ENCODE results near the gene GMPPA.

The GMPPA gene

DNA sequence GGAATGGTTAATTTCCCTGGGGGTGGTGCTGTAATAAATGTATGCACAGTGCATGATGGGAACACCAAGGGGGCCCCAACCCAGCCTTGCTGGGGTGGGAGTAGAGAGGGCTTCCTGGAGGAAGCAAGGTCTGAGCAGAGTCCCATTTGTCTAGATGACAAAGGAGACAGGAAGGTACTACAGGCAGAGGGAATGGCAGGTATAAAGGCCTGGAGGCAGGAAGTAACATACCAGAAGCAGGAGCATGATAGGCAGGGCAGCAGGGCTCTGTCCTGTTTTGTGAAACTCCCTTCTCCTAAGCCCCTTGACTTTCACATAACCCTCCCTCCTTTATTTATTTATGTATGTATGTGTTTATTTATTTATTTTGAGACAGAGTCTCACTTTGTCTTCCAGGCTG is 3.9 kb downstream of the GMPPA start:
- TF ChIP-seq, protein P1, sequence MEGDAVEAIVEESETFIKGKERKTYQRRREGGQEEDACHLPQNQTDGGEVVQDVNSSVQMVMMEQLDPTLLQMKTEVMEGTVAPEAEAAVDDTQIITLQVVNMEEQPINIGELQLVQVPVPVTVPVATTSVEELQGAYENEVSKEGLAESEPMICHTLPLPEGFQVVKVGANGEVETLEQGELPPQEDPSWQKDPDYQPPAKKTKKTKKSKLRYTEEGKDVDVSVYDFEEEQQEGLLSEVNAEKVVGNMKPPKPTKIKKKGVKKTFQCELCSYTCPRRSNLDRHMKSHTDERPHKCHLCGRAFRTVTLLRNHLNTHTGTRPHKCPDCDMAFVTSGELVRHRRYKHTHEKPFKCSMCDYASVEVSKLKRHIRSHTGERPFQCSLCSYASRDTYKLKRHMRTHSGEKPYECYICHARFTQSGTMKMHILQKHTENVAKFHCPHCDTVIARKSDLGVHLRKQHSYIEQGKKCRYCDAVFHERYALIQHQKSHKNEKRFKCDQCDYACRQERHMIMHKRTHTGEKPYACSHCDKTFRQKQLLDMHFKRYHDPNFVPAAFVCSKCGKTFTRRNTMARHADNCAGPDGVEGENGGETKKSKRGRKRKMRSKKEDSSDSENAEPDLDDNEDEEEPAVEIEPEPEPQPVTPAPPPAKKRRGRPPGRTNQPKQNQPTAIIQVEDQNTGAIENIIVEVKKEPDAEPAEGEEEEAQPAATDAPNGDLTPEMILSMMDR (IDR thresholded peaks at IDR 0.05): no peak

DNA sequence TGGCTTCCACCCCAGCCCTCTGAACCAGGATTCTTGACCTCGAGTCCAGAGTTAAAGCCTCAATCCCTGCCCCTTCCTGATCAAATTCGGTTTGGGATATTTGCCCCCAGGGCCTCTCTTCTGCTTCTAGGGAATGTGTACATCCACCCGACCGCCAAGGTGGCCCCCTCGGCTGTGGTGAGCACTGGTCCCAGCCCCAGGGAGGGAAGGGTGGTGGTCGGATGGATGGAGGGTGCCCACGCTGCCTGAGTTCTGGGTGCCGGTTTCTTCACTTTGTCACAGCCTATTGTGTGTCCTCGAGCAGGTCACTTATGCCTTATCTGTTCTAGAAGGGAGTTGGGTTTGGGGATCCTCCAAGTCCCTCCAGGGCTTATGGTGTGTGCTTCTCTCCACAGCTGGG is 6.9 kb downstream of the GMPPA start:
- TF ChIP-seq, protein P1 (IDR thresholded peaks at IDR 0.05): no peak

DNA sequence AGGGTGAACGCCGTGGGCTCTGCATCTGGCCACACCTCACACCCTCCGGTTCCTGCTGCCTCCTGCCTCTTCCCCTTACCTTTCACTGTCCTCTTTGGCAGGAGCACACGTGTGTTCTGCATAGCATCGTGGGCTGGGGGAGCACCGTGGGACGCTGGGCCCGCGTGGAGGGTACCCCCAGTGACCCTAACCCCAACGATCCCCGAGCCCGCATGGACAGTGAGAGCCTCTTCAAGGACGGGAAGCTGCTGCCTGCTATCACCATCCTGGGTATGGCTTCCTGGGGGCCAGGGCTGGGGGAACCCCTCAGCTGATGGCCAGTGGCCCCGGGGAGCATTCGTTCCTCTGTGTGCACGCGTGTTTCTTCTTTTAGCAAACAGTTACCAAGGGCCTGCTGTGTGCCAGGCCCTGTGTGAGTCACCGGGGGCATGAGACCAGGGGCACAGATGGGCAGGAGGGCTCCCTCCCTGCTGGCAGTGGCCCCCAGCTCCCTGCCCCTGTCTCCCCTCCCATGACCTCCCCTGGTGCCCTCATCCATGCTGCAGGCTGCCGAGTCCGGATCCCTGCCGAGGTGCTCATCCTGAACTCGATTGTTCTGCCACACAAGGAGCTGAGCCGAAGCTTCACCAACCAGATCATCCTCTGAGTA is 7.6 kb downstream of the GMPPA start:
- TF ChIP-seq, protein P1 (IDR thresholded peaks at IDR 0.05): no peak

DNA sequence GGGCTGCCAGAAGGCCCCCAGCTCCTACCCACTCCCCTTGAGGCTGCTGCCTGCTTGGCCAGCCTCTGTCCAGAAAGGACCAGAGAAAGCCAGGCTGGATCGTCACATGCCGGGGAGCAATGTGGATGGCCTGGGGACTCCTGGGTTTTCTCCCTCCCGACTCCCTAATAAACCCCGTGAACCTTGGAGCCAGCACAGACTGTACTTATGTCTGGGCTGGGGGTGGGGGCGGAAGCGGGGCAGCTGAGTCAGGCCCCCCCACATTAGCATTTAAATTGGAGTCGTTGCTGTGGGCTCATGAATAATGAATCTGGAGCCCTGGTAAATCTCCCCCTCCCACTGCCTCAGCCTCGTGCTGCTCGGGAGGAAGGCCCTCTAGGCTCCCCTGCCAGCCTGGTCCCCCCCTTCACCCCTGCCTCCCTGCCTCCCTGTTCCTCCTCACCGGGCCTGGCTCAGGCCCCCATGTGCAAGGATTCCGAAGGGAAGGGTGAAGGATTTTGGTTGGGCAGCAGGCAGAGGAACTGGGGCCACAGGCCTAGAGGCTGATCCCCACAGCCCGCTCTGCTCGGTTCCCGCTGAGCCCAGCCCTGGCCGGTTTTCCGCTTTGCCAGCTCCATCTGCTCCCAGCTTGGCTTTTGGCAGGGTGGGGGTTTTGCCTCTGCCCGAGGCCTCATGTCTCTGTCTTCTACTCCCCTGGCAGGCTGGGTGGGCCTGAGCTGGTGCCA is 8.3 kb downstream of the GMPPA start:
- TF ChIP-seq, protein P1 (IDR thresholded peaks at IDR 0.05): no peak

DNA sequence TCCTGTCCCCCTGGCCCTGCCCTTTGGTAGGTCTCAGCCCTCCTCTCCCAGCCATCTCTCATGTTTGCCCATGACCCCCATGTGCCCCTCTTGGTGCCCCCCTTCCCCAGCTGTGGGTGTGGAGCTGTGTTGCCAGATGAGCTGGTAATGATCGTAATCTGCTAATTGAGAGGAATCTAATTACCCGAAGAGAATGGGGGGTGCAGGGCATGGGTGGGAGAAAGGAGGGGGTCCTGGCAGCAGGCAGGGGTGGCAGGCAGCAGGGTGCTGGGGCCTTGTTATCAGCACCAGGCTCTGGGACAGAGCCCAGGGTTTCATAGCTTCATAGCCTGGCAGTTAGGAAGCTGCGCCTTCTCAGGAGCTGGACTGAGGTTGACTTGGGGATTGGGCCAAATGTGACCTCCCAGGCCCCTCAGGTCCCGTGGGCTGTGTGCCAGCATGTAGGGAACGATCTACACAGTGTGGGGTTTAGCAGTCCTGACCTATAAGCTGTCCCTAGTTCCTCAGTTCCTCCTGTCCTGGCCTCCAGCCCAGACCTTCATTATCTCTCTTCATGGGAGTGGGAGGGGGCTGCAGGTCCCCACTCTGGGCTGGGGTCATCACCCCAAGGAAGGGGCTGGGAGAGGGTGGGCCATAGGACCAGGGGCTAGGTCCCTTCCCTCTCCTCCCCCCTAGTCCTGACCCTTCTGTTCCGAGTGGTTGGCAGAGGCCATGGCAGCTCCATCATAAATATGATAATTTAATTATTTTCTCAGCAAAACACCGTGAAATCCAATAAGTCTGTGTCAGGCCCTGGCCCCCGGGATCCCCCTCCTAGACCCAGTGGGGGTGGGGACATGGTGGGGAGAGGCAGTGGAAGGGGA is 9.1 kb downstream of the GMPPA start:
- TF ChIP-seq, protein P1 (IDR thresholded peaks at IDR 0.05): no peak

DNA sequence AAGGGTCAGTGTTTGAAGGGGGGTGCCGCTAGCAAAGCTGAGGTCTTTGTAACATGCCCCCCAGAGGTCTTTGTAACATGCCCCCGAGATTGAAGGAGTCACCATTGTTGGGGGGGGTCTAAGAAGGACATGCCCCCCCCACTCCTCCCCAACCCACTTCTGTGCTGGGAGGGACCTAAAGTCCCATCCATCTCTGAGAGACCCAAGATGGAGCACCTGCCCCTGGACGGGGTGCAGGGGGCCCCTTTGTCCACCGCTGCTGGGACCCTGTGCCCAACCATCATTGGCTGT is 9.7 kb downstream of the GMPPA start:
- TF ChIP-seq, protein P1 (IDR thresholded peaks at IDR 0.05): no peak

DNA sequence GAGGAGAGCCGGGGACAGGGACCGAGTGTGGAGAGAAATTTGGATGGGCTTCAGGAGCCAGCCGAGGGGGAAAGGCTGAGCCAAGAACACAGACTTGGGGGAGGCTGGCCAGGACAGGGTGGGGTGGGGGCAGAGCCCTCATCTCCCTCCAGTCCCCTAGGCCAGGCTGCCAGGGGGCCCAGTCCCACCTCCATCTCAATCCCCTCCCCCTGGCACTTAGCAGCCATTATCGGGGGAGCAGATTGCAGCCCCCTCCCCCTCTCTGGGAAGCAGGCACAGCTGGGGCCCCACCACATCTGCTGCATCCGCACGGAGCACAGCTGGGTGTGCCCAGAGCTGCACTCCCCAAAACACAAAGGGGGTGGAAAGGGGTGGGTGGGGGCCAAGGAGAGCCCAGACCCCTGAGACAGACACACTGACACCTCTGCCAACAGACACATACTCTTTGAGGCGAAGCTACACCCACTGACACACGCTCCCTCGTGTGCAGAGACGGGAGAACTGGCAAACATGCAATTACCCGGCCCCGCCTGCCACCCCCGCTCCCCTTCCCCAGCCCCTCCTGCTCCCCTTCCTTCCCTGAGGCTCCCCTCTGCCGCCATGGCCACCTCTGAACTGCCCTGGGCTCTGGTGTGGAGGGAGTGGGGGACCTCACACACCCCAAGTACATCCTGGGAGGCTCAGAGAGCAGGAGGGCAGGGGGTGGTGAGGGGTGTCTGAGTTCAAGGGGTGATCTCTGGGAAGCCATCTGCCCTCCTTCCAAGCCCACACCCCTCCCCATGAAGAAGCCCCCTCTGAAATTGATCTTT is 10.5 kb downstream of the GMPPA start:
- TF ChIP-seq, protein P1 (IDR thresholded peaks at IDR 0.05): no peak

Measured in LNCAP (cell line).